ENCODE measurements around the gene RAVER1.
"Not testable (repeated sequence)": the region's sequence is repeated elsewhere in the genome, so short reads cannot be mapped to it uniquely, and the experiment has no call there.

RAVER1 gene

DNA sequence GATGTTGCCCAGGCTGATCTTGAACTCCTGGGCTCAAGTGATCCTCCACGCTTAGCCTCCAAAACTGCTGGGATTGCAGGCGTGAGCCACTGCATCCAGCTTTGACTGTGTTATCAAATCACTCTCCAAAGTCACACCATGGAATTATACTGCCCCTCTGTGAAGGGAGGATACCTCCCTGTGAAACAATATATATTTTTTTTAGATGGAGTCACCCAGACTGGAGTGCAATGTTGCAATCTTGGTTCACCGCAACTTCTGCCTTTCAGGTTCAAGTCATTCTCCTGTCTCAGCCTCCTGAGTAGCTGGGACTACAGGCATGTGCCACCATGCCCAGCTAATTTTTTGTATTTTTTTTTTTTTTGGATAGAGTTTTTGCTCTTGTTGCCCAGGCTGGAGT, 39.4 kb upstream of the RAVER1 start:
- H3K79me2 ChIP-seq (ENCODE audit: insufficient read depth, low read length) = no peaks in the 10 kb centered on the region
- no peak for TF ChIP-seq EZH2phosphoT487 (IDR thresholded peaks at IDR 0.05; ENCODE audit: borderline replicate concordance)
- TF ChIP-seq, protein P1, sequence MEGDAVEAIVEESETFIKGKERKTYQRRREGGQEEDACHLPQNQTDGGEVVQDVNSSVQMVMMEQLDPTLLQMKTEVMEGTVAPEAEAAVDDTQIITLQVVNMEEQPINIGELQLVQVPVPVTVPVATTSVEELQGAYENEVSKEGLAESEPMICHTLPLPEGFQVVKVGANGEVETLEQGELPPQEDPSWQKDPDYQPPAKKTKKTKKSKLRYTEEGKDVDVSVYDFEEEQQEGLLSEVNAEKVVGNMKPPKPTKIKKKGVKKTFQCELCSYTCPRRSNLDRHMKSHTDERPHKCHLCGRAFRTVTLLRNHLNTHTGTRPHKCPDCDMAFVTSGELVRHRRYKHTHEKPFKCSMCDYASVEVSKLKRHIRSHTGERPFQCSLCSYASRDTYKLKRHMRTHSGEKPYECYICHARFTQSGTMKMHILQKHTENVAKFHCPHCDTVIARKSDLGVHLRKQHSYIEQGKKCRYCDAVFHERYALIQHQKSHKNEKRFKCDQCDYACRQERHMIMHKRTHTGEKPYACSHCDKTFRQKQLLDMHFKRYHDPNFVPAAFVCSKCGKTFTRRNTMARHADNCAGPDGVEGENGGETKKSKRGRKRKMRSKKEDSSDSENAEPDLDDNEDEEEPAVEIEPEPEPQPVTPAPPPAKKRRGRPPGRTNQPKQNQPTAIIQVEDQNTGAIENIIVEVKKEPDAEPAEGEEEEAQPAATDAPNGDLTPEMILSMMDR (conservative IDR thresholded peaks at IDR 0.05; ENCODE audit: low read length) = no peak
- H2AFZ ChIP-seq (ENCODE audit: low read length) = no peak overlapping the region
- H3K27me3 ChIP-seq (ENCODE audit: insufficient read depth, low read length, poor library complexity, severe bottlenecking) = no peaks in the 10 kb centered on the region
- no peaks in the 10 kb centered on the region for H4K20me1 ChIP-seq (ENCODE audit: insufficient read depth, low read length, poor library complexity, severe bottlenecking)
- no peaks in the 10 kb centered on the region for H3K9me3 ChIP-seq (ENCODE audit: insufficient read depth, low read depth, low read length)
- H3K36me3 ChIP-seq (ENCODE audit: insufficient read depth, low read length) = peaks cover 23% of the 10 kb centered on the region; the same call in 1 of the 2 replicates
- H3K4me2 ChIP-seq (ENCODE audit: low read depth, low read length, poor library complexity, severe bottlenecking) = no peak overlapping the region
- H3K4me3 ChIP-seq (ENCODE audit: low read length, poor library complexity, severe bottlenecking) = no peak overlapping the region
- no peaks in the 10 kb centered on the region for H3F3A ChIP-seq (ENCODE audit: low read depth)
- no peaks in the 10 kb centered on the region for H3K9me2 ChIP-seq (replicated peaks; ENCODE audit: low read depth, low read length)
- H3K9ac ChIP-seq (ENCODE audit: low read depth, low read length, poor library complexity, severe bottlenecking) = no peak overlapping the region
- H3K4me1 ChIP-seq (ENCODE audit: insufficient read depth, low read length, poor library complexity, severe bottlenecking) = no peaks in the 10 kb centered on the region

DNA sequence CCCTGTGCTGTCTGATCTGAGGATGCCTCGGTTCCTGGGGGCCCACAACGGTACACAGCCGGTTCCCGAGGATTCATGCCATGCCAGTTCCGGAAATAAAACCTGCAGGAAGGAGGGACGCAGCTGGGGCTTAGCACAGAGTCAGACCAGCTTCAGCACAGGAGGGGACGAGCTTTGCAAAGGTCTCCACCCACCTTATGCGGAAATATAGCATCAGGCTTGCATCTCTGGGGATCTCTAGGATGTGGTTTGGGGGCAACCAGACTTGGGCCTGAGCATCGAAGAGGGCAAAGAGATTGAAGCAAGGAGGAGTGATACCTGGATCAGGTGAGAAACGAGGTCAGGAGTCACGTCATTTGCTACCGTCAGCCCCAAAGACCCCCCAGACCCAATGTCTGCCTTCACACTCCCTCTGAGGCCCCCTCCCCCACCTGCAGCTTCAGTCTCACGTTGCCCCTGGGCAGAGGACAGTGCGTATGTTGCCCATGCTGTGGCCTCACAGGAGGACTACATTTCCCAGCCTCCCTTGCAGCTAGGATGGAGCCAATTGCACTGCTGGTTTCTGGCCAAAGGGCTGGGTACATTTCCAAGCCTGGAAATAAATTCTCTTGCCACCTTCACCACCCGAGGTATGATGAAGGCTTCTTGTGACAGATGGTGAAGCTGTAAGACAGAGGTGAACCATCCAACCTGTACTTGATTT, 34.9 kb upstream of the RAVER1 start:
- no peaks in the 10 kb centered on the region for H3F3A ChIP-seq (ENCODE audit: low read depth)
- no peaks in the 10 kb centered on the region for H3K4me1 ChIP-seq (ENCODE audit: insufficient read depth, low read length, poor library complexity, severe bottlenecking)
- no peaks in the 10 kb centered on the region for H3K9me2 ChIP-seq (replicated peaks; ENCODE audit: low read depth, low read length)
- no peak for TF ChIP-seq EZH2phosphoT487 (IDR thresholded peaks at IDR 0.05; ENCODE audit: borderline replicate concordance)
- TF ChIP-seq, protein P1 (conservative IDR thresholded peaks at IDR 0.05; ENCODE audit: low read length) = no peak
- no peak overlapping the region for H3K4me2 ChIP-seq (ENCODE audit: low read depth, low read length, poor library complexity, severe bottlenecking)
- H3K36me3 ChIP-seq (ENCODE audit: insufficient read depth, low read length) = peaks cover 57% of the 10 kb centered on the region; the same call in 1 of the 2 replicates
- H3K79me2 ChIP-seq (ENCODE audit: insufficient read depth, low read length) = no peaks in the 10 kb centered on the region
- H3K9me3 ChIP-seq (ENCODE audit: insufficient read depth, low read depth, low read length) = no peaks in the 10 kb centered on the region
- H2AFZ ChIP-seq (ENCODE audit: low read length) = no peak overlapping the region
- H3K4me3 ChIP-seq (ENCODE audit: low read length, poor library complexity, severe bottlenecking) = no peak overlapping the region
- H4K20me1 ChIP-seq (ENCODE audit: insufficient read depth, low read length, poor library complexity, severe bottlenecking) = no peaks in the 10 kb centered on the region
- no peaks in the 10 kb centered on the region for H3K27me3 ChIP-seq (ENCODE audit: insufficient read depth, low read length, poor library complexity, severe bottlenecking)
- no peak overlapping the region for H3K9ac ChIP-seq (ENCODE audit: low read depth, low read length, poor library complexity, severe bottlenecking)

DNA sequence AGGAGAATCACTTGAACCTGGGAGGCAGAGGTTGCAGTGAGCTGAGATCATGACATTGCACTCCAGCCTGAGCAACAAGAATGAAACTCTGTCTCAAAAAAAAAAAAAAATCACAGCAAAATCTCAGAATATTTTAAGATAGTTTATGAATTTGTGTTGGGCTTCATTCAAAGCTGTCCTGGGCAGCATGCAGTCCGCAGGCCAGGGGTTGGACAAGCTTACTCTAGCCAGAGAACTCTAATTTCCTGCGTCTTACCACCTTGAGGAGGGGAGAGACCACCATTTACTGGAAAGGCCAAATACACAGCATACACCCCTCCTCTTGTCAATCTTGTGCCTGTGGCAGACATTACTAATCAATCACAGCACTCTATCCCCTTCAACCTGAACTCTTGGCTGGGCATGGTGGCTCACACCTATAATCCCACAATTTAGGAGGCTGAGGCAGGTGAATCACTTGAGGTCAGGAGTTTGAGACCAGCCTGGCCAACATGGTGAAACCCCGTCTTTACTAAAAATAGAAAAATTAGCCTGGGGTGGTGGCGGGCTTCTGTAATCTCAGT, 33.7 kb upstream of the RAVER1 start:
- H3K4me2 ChIP-seq (ENCODE audit: low read depth, low read length, poor library complexity, severe bottlenecking); H2AFZ ChIP-seq (ENCODE audit: low read length); H3K79me2 ChIP-seq (ENCODE audit: insufficient read depth, low read length); H3F3A ChIP-seq (ENCODE audit: low read depth); H3K9me2 ChIP-seq (replicated peaks; ENCODE audit: low read depth, low read length); H3K4me3 ChIP-seq (ENCODE audit: low read length, poor library complexity, severe bottlenecking); H3K4me1 ChIP-seq (ENCODE audit: insufficient read depth, low read length, poor library complexity, severe bottlenecking); H3K9ac ChIP-seq (ENCODE audit: low read depth, low read length, poor library complexity, severe bottlenecking); H3K27me3 ChIP-seq (ENCODE audit: insufficient read depth, low read length, poor library complexity, severe bottlenecking); H3K9me3 ChIP-seq (ENCODE audit: insufficient read depth, low read depth, low read length); H4K20me1 ChIP-seq (ENCODE audit: insufficient read depth, low read length, poor library complexity, severe bottlenecking): not testable (repeated sequence)
- peaks cover 68% of the 10 kb centered on the region; the same call in 1 of the 2 replicates for H3K36me3 ChIP-seq (ENCODE audit: insufficient read depth, low read length)

DNA sequence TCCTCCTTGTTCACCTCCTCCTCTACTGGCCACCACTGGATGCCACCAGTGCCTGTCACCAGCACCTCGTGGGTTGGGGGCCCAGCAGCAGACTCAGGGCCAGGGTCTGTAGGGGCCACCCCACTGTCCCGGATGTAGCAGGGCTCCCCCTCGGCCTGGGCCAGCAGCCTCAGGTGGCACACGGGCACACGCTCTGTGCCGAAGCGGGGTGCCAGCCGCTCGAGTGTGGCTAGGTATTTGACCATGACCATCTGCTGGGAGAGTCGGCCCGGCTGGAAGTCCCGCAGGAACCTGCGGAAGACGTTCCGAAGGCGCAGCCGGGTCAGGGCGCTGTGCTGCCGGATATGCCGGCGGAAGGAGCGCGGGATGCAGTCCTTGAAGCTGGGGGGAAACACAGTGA, 32.2 kb upstream of the RAVER1 start:
- H3K4me3 ChIP-seq (ENCODE audit: low read length, poor library complexity, severe bottlenecking) = no peak overlapping the region
- no peak overlapping the region for H3K4me2 ChIP-seq (ENCODE audit: low read depth, low read length, poor library complexity, severe bottlenecking)
- no peaks in the 10 kb centered on the region for H3F3A ChIP-seq (ENCODE audit: low read depth)
- no peaks in the 10 kb centered on the region for H3K79me2 ChIP-seq (ENCODE audit: insufficient read depth, low read length)
- H4K20me1 ChIP-seq (ENCODE audit: insufficient read depth, low read length, poor library complexity, severe bottlenecking) = no peaks in the 10 kb centered on the region
- no peaks in the 10 kb centered on the region for H3K27me3 ChIP-seq (ENCODE audit: insufficient read depth, low read length, poor library complexity, severe bottlenecking)
- H3K9me3 ChIP-seq (ENCODE audit: insufficient read depth, low read depth, low read length) = no peaks in the 10 kb centered on the region
- H3K9me2 ChIP-seq (replicated peaks; ENCODE audit: low read depth, low read length) = no peaks in the 10 kb centered on the region
- TF ChIP-seq EZH2phosphoT487 (IDR thresholded peaks at IDR 0.05; ENCODE audit: borderline replicate concordance) = no peak
- no peak overlapping the region for H3K9ac ChIP-seq (ENCODE audit: low read depth, low read length, poor library complexity, severe bottlenecking)
- H3K36me3 ChIP-seq (ENCODE audit: insufficient read depth, low read length) = peaks cover 80% of the 10 kb centered on the region; the same call in 1 of the 2 replicates
- H3K4me1 ChIP-seq (ENCODE audit: insufficient read depth, low read length, poor library complexity, severe bottlenecking) = no peaks in the 10 kb centered on the region
- H2AFZ ChIP-seq (ENCODE audit: low read length) = no peak overlapping the region

All from Loucy (cell line).